ENCODE results near the gene ANKFN1.

GRCh38 chr17:56557682-56558081, 404.4 kb downstream of the ANKFN1 start:
- TF ChIP-seq CTCF (conservative IDR thresholded peaks at IDR 0.05; ENCODE audit: low read depth, low read length) (no peak), EZH2 (IDR thresholded peaks at IDR 0.05; ENCODE audit: borderline replicate concordance, low read depth, low read length, poor library complexity, severe bottlenecking) (no peak)

All from A673 (cell line).